PC-9 (cell line): ENCODE results near the gene TANC1. TPM values are rescaled to one million over a fixed set of nuclear protein-coding genes. Genes with fewer than 3 reads are reported as not detected.
"Not testable (repeated sequence)": the region's sequence is repeated elsewhere in the genome, so short reads cannot be mapped to it uniquely, and the experiment has no call there.

Experiments
- BruUV-seq: library from RNA; stranded (reverse); fragments of 400-500 nt; replicated peaks from 2 replicates; lab custom pipeline; 2021; lab: Mats Ljungman, UMichigan
- CTCF ChIA-PET: fragments of 300-600 bp; sonication (Branson Sonifier 250); formaldehyde crosslinking; loops from one replicate; lab custom pipeline; 2022; ENCODE audit warnings: antibody characterized with exemption; lab: Charles Lee
- POLR2A ChIA-PET: fragments of 300-600 bp; sonication (Branson Sonifier 250); formaldehyde crosslinking; loops from one replicate; lab custom pipeline; 2022; ENCODE audit warnings: antibody characterized with exemption; ENCODE audit not compliant: unreplicated experiment; lab: Charles Lee
- DNase-seq, 2 experiments: peaks; one replicate each; pipeline versions ENCODE4 v3.0.0 to v3.0.0-alpha.2; 2015 to 2022; ENCODE audit warnings: mixed read lengths in 1 of 2
- H2AFZ ChIP-seq: fragments of 200-600 bp; sonication (generic); 2 replicates; pipeline ENCODE4 v1.8.1; 2017; ENCODE audit warnings: antibody characterized with exemption
- H3F3A ChIP-seq: fragments of 200-600 bp; sonication (generic); 2 replicates; pipeline ENCODE4 v1.8.1; 2017; ENCODE audit warnings: antibody characterized with exemption, mild to moderate bottlenecking, low read depth; ENCODE audit not compliant: insufficient read depth
- H3K27ac ChIP-seq: fragments of 200-600 bp; sonication (generic); 2 replicates; pipeline ENCODE4 v1.6.1; 2016; ENCODE audit warnings: mixed run types
- H3K27me3 ChIP-seq: fragments of 200-600 bp; sonication (generic); 2 replicates; pipeline ENCODE4 v1.6.1; 2016; ENCODE audit warnings: low read depth, mixed run types; ENCODE audit not compliant: insufficient read depth
- H3K36me3 ChIP-seq: fragments of 200-600 bp; sonication (generic); 2 replicates; pipeline ENCODE4 v1.6.1; 2016; ENCODE audit warnings: low read depth, mixed run types
- H3K4me1 ChIP-seq: fragments of 200-600 bp; sonication (generic); replicated peaks from 2 replicates; pipeline ENCODE4 v1.6.1; 2016; ENCODE audit warnings: mixed run types; ENCODE audit not compliant: insufficient read depth
- H3K4me2 ChIP-seq: fragments of 200-600 bp; sonication (generic); 2 replicates; pipeline ENCODE4 v1.6.1; 2017; ENCODE audit warnings: mixed run types
- H3K4me3 ChIP-seq: fragments of 200-600 bp; sonication (generic); 2 replicates; pipeline ENCODE4 v1.6.1; 2016; ENCODE audit warnings: mixed run types
- H3K79me2 ChIP-seq: fragments of 200-600 bp; sonication (generic); 2 replicates; pipeline ENCODE4 v1.6.1; 2017; ENCODE audit warnings: low read depth, mixed run types
- H3K9me2 ChIP-seq: fragments of 200-600 bp; sonication (generic); 2 replicates; pipeline ENCODE4 v1.8.1; 2017; ENCODE audit warnings: mild to moderate bottlenecking; ENCODE audit not compliant: insufficient read depth
- H3K9me3 ChIP-seq: fragments of 200-600 bp; sonication (generic); 2 replicates; pipeline ENCODE4 v1.8.1; 2016; ENCODE audit warnings: low read depth; ENCODE audit not compliant: insufficient read depth
- H4K20me1 ChIP-seq: fragments of 200-600 bp; sonication (generic); 2 replicates; pipeline ENCODE4 v1.8.1; 2017; ENCODE audit not compliant: insufficient read depth
- EZH2 ChIP-seq: fragments of 200-600 bp; sonication (generic); IDR thresholded peaks from 2 replicates; pipeline ENCODE4 v1.8.0; 2017; ENCODE audit warnings: antibody characterized with exemption, low read depth
- intact Hi-C: fragments of 100-400 bp; cut with micrococcal nuclease; formaldehyde crosslinking; loops from one replicate; pipeline ENCODE4 v1.10.0; 2022; ENCODE audit not compliant: unreplicated experiment
- total RNA-seq: library from RNA; stranded (reverse); gene quantifications from 2 replicates; pipeline ENCODE4 v1.2.3, GENCODE V29; 2021
- TF ChIP-seq, protein P1 (sequence below): fragments of 200-600 bp; sonication (generic); conservative IDR thresholded peaks from 2 replicates; pipeline ENCODE4 v1.6.1; 2017; ENCODE audit warnings: mixed run types, antibody characterized with exemption, mild to moderate bottlenecking, moderate library complexity

The TANC1 gene
- total RNA-seq, 1 experiment from 2014 or later = 26.0 TPM

DNA sequence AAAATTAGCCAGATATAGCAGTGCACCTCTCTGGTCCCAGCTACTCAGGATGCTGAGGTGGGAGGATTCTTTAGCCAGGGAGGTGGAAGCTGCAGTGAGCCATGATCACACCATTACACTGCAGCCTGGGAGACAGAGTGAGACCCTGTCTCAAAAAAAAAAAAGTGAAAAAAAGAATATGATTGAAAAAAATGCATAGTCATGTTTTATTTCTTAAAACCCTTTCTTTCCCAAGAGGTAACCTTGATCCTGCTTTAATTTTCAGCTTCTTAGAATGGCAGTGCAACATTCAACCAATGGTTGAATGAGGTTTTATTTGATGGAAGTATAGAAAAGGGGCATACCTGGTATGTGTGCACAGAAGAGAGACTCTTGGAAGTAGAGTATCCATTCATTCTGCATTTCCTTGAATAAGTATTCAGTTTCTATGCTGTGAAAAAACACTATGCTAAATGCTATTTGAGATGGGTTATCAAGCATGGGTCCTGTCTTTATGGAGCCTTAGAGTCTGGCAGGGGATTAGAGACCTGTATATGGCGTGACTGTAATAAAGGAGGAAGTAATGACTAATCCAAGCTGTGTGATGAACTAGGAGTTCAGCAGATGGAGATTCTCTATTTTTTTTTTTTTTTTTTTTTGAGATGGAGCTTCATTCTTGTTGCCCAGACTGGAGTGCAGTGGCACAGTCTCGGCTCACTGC lies 171.8 kb downstream of the TANC1 start:
- ChIA-PET CTCF (interaction anchor here (0.6 kb wide), 1 partner anchor 21 kb away, joined by 5 read pairs; no protein-coding TSS in a partner anchor), POLR2A (interaction anchor here (0.6 kb wide), 1 partner anchor 1995 kb away, joined by 6 read pairs; no protein-coding TSS in a partner anchor)
- Histone ChIP-seq H3K4me1 (no peaks in the 10 kb centered on the region), H3K9me2 (no peaks in the 10 kb centered on the region), H3F3A (no peaks in the 10 kb centered on the region), H3K4me3 (no peak overlapping the region), H3K4me2 (no peak overlapping the region), H4K20me1 (no peaks in the 10 kb centered on the region), H3K36me3 (no peaks in the 10 kb centered on the region), H3K9me3 (no peaks in the 10 kb centered on the region), H3K79me2 (no peaks in the 10 kb centered on the region), H3K27ac (no peak overlapping the region), H3K27me3 (no peaks in the 10 kb centered on the region), H2AFZ (no peak overlapping the region)
- no TSS peak for BruUV-seq
- TF ChIP-seq, protein P1, sequence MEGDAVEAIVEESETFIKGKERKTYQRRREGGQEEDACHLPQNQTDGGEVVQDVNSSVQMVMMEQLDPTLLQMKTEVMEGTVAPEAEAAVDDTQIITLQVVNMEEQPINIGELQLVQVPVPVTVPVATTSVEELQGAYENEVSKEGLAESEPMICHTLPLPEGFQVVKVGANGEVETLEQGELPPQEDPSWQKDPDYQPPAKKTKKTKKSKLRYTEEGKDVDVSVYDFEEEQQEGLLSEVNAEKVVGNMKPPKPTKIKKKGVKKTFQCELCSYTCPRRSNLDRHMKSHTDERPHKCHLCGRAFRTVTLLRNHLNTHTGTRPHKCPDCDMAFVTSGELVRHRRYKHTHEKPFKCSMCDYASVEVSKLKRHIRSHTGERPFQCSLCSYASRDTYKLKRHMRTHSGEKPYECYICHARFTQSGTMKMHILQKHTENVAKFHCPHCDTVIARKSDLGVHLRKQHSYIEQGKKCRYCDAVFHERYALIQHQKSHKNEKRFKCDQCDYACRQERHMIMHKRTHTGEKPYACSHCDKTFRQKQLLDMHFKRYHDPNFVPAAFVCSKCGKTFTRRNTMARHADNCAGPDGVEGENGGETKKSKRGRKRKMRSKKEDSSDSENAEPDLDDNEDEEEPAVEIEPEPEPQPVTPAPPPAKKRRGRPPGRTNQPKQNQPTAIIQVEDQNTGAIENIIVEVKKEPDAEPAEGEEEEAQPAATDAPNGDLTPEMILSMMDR = no peak
- no peak for TF ChIP-seq EZH2
- no peak for DNase-seq
- intact Hi-C loops = no loop called here

DNA sequence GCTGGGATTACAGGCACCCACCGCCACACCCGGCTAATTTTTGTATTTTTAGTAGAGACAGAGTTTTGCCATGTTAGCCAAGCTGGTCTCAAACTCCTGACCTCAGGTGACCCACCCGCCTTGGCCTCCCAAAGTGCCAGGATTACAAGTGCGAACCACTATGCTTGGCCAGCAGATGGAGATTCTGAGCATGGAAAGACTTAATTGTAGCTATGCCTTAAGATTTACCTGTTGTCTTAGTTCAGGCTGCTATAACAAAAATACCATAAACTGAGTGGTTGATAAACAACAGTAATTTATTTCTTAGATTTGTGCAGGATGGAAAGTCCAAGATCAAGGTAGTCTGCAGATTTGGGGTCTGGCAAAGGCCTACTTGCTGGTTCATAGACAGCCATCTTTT lies 172.4 kb downstream of the TANC1 start:
- intact Hi-C loops, H3K4me3 ChIP-seq, H3K4me1 ChIP-seq, H3K9me3 ChIP-seq, H3K27ac ChIP-seq, H3K4me2 ChIP-seq, H3K36me3 ChIP-seq, H3K9me2 ChIP-seq, H3K27me3 ChIP-seq, BruUV-seq, DNase-seq, H4K20me1 ChIP-seq, H2AFZ ChIP-seq, H3F3A ChIP-seq, H3K79me2 ChIP-seq: not testable (repeated sequence)
- POLR2A ChIA-PET = interaction anchor here (0.6 kb wide), 1 partner anchor 1994 kb away, joined by 6 read pairs; no protein-coding TSS in a partner anchor
- CTCF ChIA-PET = interaction anchor here (0.6 kb wide), 1 partner anchor 22 kb away, joined by 5 read pairs; no protein-coding TSS in a partner anchor

DNA sequence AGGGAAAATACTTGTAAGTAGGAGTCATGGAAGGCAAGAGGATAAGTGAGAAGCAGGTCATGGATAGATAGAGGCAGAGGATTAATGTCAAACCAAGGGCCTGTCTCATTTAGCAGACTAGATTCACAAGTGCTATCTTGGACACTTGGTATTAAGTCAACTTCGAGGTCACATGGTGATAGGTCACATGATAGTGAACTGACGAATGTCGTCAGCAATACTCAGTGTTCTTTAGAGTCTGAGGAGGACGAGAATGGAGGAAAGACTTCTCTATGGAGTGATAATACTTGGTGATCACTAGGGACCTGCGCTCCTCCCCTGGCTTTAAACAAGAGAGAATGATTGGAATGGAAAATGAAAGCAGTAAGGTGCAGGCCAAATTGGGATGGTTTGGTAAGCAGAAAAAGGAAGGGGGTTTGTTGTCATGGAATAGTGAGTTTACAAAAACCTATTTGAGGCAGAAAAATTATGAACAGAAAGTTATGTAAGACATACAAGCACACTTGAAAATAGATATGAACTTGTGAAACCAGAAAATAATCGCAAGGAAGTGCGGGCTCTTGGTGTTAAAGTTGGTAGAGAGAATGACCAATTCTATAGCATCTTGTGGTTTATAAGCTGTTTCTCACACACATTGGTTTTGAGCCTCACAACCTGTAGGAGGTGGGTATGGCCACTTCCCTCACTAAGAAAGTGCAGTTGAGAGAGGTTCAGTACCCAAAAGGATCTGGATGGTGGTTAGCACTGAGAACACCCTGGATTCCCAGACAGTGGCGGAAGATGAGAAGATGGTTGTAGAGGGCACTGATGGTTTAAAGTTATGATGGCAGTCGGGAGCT lies 176.6 kb downstream of the TANC1 start:
- peaks cover 10% of the 10 kb centered on the region for H3F3A ChIP-seq
- H3K36me3 ChIP-seq = no peaks in the 10 kb centered on the region
- no peaks in the 10 kb centered on the region for H3K27me3 ChIP-seq
- CTCF ChIA-PET = no interaction called here
- H3K4me3 ChIP-seq = no peak overlapping the region
- intact Hi-C loops = no loop called here
- no peak overlapping the region for H3K4me2 ChIP-seq
- H4K20me1 ChIP-seq = no peaks in the 10 kb centered on the region
- H2AFZ ChIP-seq = no peak overlapping the region
- DNase-seq = no peak
- POLR2A ChIA-PET = no interaction called here
- H3K27ac ChIP-seq = no peak overlapping the region
- no TSS peak for BruUV-seq
- H3K4me1 ChIP-seq = peaks cover 26% of the 10 kb centered on the region
- no peak for TF ChIP-seq EZH2
- TF ChIP-seq, protein P1 = no peak
- H3K9me2 ChIP-seq = no peaks in the 10 kb centered on the region
- H3K9me3 ChIP-seq = no peaks in the 10 kb centered on the region
- H3K79me2 ChIP-seq = 0 out of 2 replicates have a peak, but pooled peaks cover 5% of the 10 kb centered on the region
